A549 (cell line): Measurements from ENCODE around the gene KIFC3.
A peak's percentile ranks its signal among the peaks of the same experiment; 100 is the strongest.

ENCODE experiments used
- BCL3 ChIP-seq: fragments of >200 bp; sonication (Bioruptor Twin); formaldehyde crosslinking; IDR thresholded peaks from 3 replicates; pipeline ENCODE4 v1.6.1; 2016
- CHD2 ChIP-seq: fragments of 150-350 bp; IDR thresholded peaks from 2 replicates; pipeline ENCODE4 v1.6.1; 2014; ENCODE audit warnings: low read length; ENCODE audit not compliant: partially characterized antibody
- CTCF ChIP-seq: fragments of >200 bp; sonication (Bioruptor Twin); formaldehyde crosslinking; IDR thresholded peaks from 3 replicates; pipeline ENCODE4 v1.5.1; 2016
- HDAC2 ChIP-seq: fragments of 200-600 bp; sonication (generic); IDR thresholded peaks from 2 replicates; pipeline ENCODE4 v1.6.1; 2016
- JUNB ChIP-seq: fragments of >200 bp; sonication (Bioruptor Twin); formaldehyde crosslinking; IDR thresholded peaks from 2 replicates; pipeline ENCODE4 v1.6.1; 2016
- POLR2A ChIP-seq: IDR thresholded peaks from 2 replicates; pipeline ENCODE4 v1.6.1; 2012; ENCODE audit warnings: mild to moderate bottlenecking, low read length
- RAD21 ChIP-seq, 2 experiments: fragments of >200 bp in 1 of 2; sonication (Bioruptor Twin) in 1 of 2; formaldehyde crosslinking in 1 of 2; IDR thresholded peaks in 1 of 2; conservative IDR thresholded peaks in 1 of 2; 2 replicates in 1 of 2; 3 replicates in 1 of 2; pipeline ENCODE4 v1.6.1; 2012 to 2018; ENCODE audit warnings: inconsistent platforms in 1 of 2
- RFX5 ChIP-seq: fragments of 450-650 bp; IDR thresholded peaks from 2 replicates; pipeline ENCODE4 v1.7.1; 2014; ENCODE audit warnings: antibody characterized with exemption, mild to moderate bottlenecking, moderate library complexity
- USF2 ChIP-seq: fragments of 450-650 bp; IDR thresholded peaks from 2 replicates; pipeline ENCODE4 v1.6.1; 2014; ENCODE audit warnings: antibody characterized with exemption

- no peak for TF ChIP-seq CTCF
- TF ChIP-seq RAD21 (conservative IDR thresholded peaks at IDR 0.05 in 1 of 2, IDR thresholded peaks at IDR 0.05 in 1 of 2) = no peak
- TF ChIP-seq RFX5 = no peak
- no peak for TF ChIP-seq POLR2A
- TF ChIP-seq BCL3 = peak; percentile 14; the same call in 1 of the 3 replicates
- TF ChIP-seq HDAC2 = no peak
- TF ChIP-seq JUNB = no peak
- no peak for TF ChIP-seq USF2
- no peak for TF ChIP-seq CHD2
Measured at GRCh38 chr16:57800200-57801097, 1.8 kb downstream of the KIFC3 start.
